K562 (cell line): ENCODE results near the gene BRCA1. TPM values are rescaled to one million over a fixed set of nuclear protein-coding genes. Genes with fewer than 3 reads are reported as not detected.

Experiments
- CBX3 ChIP-seq, 2 experiments: IDR thresholded peaks; 1 replicate in 1 of 2; 2 replicates in 1 of 2; pipeline ENCODE4 v1.6.1; 2012; ENCODE audit warnings: inconsistent platforms in 2 of 2, low read length in 2 of 2, borderline replicate concordance in 1 of 2, control low read depth in 1 of 2
- CCAR2 ChIP-seq: fragments of 200-400 bp; formaldehyde crosslinking; IDR thresholded peaks from 2 replicates; pipeline ENCODE4 v1.6.1; 2017; ENCODE audit warnings: mild to moderate bottlenecking, low read depth, low read length
- ETS2 ChIP-seq: IDR thresholded peaks from 2 replicates; pipeline ENCODE4 v1.6.1; 2016; ENCODE audit warnings: borderline replicate concordance, missing genetic modification characterization, mild to moderate bottlenecking, moderate library complexity, missing compliant biosample characterization; ENCODE audit not compliant: poor library complexity, severe bottlenecking
- MTA3 ChIP-seq: fragments of 450-650 bp; formaldehyde crosslinking; IDR thresholded peaks from 2 replicates; pipeline ENCODE4 v1.6.1; 2017; ENCODE audit warnings: mild to moderate bottlenecking, borderline replicate concordance
- MXI1 ChIP-seq: IDR thresholded peaks from 2 replicates; pipeline ENCODE4 v1.6.1; 2011; ENCODE audit warnings: low read depth, mild to moderate bottlenecking, improper control_type of control experiment, low read length
- NR2C2 ChIP-seq, 2 experiments: fragments of 200-800 bp in 1 of 2; sonication (Bioruptor generic) in 1 of 2; sonication (generic) in 1 of 2; formaldehyde crosslinking in 1 of 2; IDR thresholded peaks; 2 replicates each; pipeline versions ENCODE4 v1.6.1 to v1.8.0; 2016 to 2022; ENCODE audit warnings: mild to moderate bottlenecking in 1 of 2, missing compliant biosample characterization in 1 of 2, missing genetic modification characterization in 1 of 2, missing genetic modification reagents in 1 of 2
- POLR3A ChIP-seq: IDR thresholded peaks from 2 replicates; pipeline ENCODE4 v1.6.1; 2011; ENCODE audit warnings: borderline replicate concordance, mild to moderate bottlenecking, moderate library complexity; ENCODE audit not compliant: insufficient read length, insufficient read depth; ENCODE audit errors: extremely low read depth
- RCOR1 ChIP-seq, 2 experiments: IDR thresholded peaks; 2 replicates each; pipeline ENCODE4 v1.6.1; 2012; ENCODE audit warnings: low read depth in 2 of 2, low read length in 2 of 2, borderline replicate concordance in 1 of 2, improper control_type of control experiment in 1 of 2
- SP2 ChIP-seq: IDR thresholded peaks from 2 replicates; pipeline ENCODE4 v1.6.1; 2011; ENCODE audit warnings: mild to moderate bottlenecking, low read depth, low read length, moderate library complexity; ENCODE audit not compliant: poor library complexity, severe bottlenecking; ENCODE audit errors: extremely low read depth
- TEAD1 ChIP-seq, 2 experiments: fragments of 450-650 bp in 1 of 2; sonication (generic) in 1 of 2; formaldehyde crosslinking; IDR thresholded peaks; 2 replicates each; pipeline versions ENCODE4 v1.4.0 to v1.8.0; 2020 to 2022; ENCODE audit warnings: mild to moderate bottlenecking in 2 of 2, missing genetic modification reagents in 1 of 2
- ZBTB17 ChIP-seq: fragments of 450-650 bp; formaldehyde crosslinking; IDR thresholded peaks from 2 replicates; pipeline ENCODE4 v1.4.0; 2020; ENCODE audit warnings: mild to moderate bottlenecking
- ZFPM2 ChIP-seq: fragments of 250-450 bp; sonication (Bioruptor Pico); IDR thresholded peaks from 2 replicates; pipeline ENCODE4 v1.5.1; 2022; ENCODE audit warnings: mild to moderate bottlenecking
- ZNF224 ChIP-seq: sonication (generic); formaldehyde crosslinking; IDR thresholded peaks from 2 replicates; pipeline ENCODE4 v1.8.0; 2022; ENCODE audit warnings: mild to moderate bottlenecking, missing genetic modification reagents
- ZNF24 ChIP-seq: fragments of 450-650 bp; IDR thresholded peaks from 2 replicates; pipeline ENCODE4 v1.6.1; 2016
- ZNF263 ChIP-seq: sonication (generic); formaldehyde crosslinking; IDR thresholded peaks from 2 replicates; pipeline ENCODE4 v1.8.0; 2022; ENCODE audit warnings: mild to moderate bottlenecking, missing genetic modification reagents, borderline replicate concordance
- ZNF324 ChIP-seq: fragments of 250-450 bp; sonication (Bioruptor Pico); IDR thresholded peaks from 2 replicates; pipeline ENCODE4 v1.4.0; 2020; ENCODE audit warnings: mild to moderate bottlenecking
- ZSCAN29 ChIP-seq: fragments of 450-650 bp; IDR thresholded peaks from 2 replicates; pipeline ENCODE4 v1.6.1; 2017
- polyA plus RNA-seq, 8 experiments: library from polyadenylated mRNA; depleted of rRNA in 4 of 8; stranded (reverse) in 5 of 8; unstranded in 3 of 8; fragments of >200 nt; fragmentation: Nextera tagmentation in 2 of 8; fragmentation: Illumina TruSeq in 1 of 8; extraction: Ambion mirVana in 2 of 8; extraction: Trizol in 1 of 8; gene quantifications; 2 replicates each; pipeline versions ENCODE4 v1.2.1 to v1.2.3, GENCODE V29; 2011 to 2014; ENCODE audit warnings: inconsistent platforms in 1 of 8, missing spikeins in 1 of 8
- total RNA-seq, 7 experiments: library from RNA; depleted of rRNA in 6 of 7; stranded (reverse); fragments of >200 nt in 6 of 7; fragmentation: Illumina TruSeq in 2 of 7; extraction: Trizol in 2 of 7; gene quantifications; 2 replicates each; pipeline versions ENCODE4 v1.2.1 to v1.2.3, GENCODE V29; 2011 to 2021; ENCODE audit warnings: low replicate concordance in 1 of 7
- TF ChIP-seq, protein P1 (sequence below): fragments of 450-650 bp; formaldehyde crosslinking; IDR thresholded peaks from 2 replicates; pipeline ENCODE4 v1.4.0; 2020; ENCODE audit warnings: mild to moderate bottlenecking, moderate library complexity
- TF ChIP-seq, protein P2 (sequence below): fragments of 250-450 bp; sonication (Bioruptor Pico); IDR thresholded peaks from 2 replicates; pipeline ENCODE4 v1.8.0; 2021; ENCODE audit warnings: borderline replicate concordance, mild to moderate bottlenecking, moderate library complexity; ENCODE audit not compliant: poor library complexity, severe bottlenecking
- TF ChIP-seq, protein P3 (sequence below), 3 experiments: IDR thresholded peaks in 2 of 3; conservative IDR thresholded peaks in 1 of 3; 2 replicates each; pipeline ENCODE4 v1.5.1; 2011 to 2012; ENCODE audit warnings: low read length in 3 of 3, mild to moderate bottlenecking in 3 of 3, control low read depth in 2 of 3, improper control_type of control experiment in 1 of 3, inconsistent platforms in 1 of 3, low read depth in 1 of 3, mixed read lengths in 1 of 3, moderate library complexity in 1 of 3; ENCODE audit not compliant: insufficient read depth in 2 of 3
- TF ChIP-seq, protein P4 (sequence below): sonication (generic); formaldehyde crosslinking; IDR thresholded peaks from 2 replicates; pipeline ENCODE4 v1.8.0; 2022; ENCODE audit warnings: missing genetic modification reagents, mild to moderate bottlenecking, borderline replicate concordance

Gene BRCA1
- total and polyA plus RNA-seq, 9 of the 15 experiments (the other 6 are each of a cell fraction or from before 2014, with no cell fraction given) = 25.9 to 95.3 (median 62.3) TPM

DNA sequence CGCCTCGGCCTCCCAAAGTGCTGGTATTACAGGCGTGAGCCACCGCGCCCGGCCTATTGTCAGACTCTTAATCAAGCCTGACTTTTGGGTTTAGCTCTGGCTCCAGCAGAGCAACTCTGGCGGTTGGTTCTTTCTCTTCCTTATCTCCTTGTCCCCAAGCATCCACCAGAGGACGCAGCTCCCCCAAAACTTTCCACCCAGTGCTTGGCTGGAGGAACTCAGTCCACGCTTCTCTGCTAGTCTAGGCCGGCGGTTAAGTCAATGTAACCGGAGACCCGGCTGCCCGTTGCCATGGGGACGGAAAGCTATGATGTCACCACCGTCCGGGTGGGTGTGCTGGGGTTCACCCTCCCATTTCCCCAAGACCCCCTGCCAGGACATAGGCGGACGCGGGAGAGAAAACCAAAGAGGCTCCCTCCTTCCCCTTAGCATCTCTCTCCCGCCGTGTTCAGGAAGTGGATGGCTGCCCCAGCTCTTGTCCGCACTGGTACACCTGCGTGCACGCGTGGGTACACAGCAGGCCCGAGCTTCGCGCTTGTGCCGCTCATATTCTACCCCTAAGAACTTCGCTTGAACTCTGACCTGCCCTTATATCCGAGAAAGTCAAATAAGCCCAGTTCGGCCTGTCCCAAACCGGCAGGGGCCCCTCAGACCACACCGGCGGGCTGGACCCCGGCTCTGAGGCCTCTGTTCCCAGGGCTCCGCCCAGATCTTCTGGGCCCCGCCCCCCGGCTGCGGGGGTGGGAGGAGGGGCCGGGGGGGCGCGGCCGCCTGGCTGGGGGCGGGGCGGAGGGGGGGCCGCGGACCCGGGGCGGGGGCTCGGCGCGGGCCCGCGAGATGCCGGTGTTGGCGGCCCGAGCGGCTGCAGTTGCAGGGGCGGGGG is 100.5 kb downstream of the BRCA1 start, which contains the start of gene RND2 (continued):
- TF ChIP-seq, protein P1, sequence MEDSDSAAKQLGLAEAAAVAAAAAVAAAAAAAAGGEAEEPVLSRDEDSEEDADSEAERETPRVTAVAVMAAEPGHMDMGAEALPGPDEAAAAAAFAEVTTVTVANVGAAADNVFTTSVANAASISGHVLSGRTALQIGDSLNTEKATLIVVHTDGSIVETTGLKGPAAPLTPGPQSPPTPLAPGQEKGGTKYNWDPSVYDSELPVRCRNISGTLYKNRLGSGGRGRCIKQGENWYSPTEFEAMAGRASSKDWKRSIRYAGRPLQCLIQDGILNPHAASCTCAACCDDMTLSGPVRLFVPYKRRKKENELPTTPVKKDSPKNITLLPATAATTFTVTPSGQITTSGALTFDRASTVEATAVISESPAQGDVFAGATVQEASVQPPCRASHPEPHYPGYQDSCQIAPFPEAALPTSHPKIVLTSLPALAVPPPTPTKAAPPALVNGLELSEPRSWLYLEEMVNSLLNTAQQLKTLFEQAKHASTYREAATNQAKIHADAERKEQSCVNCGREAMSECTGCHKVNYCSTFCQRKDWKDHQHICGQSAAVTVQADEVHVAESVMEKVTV (CRISPR knock-in tag) = peak; percentile 54; the same call in 1 of the 2 replicates
- TF ChIP-seq, protein P2, sequence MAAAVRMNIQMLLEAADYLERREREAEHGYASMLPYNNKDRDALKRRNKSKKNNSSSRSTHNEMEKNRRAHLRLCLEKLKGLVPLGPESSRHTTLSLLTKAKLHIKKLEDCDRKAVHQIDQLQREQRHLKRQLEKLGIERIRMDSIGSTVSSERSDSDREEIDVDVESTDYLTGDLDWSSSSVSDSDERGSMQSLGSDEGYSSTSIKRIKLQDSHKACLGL (CRISPR knock-in tag) = no peak
- TF ChIP-seq, protein P3, sequence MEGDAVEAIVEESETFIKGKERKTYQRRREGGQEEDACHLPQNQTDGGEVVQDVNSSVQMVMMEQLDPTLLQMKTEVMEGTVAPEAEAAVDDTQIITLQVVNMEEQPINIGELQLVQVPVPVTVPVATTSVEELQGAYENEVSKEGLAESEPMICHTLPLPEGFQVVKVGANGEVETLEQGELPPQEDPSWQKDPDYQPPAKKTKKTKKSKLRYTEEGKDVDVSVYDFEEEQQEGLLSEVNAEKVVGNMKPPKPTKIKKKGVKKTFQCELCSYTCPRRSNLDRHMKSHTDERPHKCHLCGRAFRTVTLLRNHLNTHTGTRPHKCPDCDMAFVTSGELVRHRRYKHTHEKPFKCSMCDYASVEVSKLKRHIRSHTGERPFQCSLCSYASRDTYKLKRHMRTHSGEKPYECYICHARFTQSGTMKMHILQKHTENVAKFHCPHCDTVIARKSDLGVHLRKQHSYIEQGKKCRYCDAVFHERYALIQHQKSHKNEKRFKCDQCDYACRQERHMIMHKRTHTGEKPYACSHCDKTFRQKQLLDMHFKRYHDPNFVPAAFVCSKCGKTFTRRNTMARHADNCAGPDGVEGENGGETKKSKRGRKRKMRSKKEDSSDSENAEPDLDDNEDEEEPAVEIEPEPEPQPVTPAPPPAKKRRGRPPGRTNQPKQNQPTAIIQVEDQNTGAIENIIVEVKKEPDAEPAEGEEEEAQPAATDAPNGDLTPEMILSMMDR (IDR thresholded peaks at IDR 0.05 in 2 of 3, conservative IDR thresholded peaks at IDR 0.05 in 1 of 3; ENCODE audit: insufficient read depth in 2 of 3, low read depth in 1 of 3, low read length in 3 of 3) = peak; percentile 89 to 95 (median 90)
- TF ChIP-seq SP2 (no peak), MTA3 (peak; percentile 78; the same call in 1 of the 2 replicates), TEAD1 (CRISPR knock-in tag; IDR thresholded peaks at IDR 0.05) (peak in 1 of 2 experiments; percentile 38; a peak in 1 of 4 replicates), CCAR2 (no peak), ZBTB17 (CRISPR knock-in tag) (no peak), ZNF224 (CRISPR knock-in tag) (no peak), ZSCAN29 (no peak), ETS2 (tag) (no peak), NR2C2 (CRISPR knock-in tag; IDR thresholded peaks at IDR 0.05) (no peak), NR2C2 (tag; IDR thresholded peaks at IDR 0.05) (peak; percentile 61; the same call in 1 of the 2 replicates), ZNF24 (peak; percentile 44; the same call in 1 of the 2 replicates), RCOR1 (IDR thresholded peaks at IDR 0.05; ENCODE audit: borderline replicate concordance in 1 of 2, low read depth in 2 of 2, low read length in 2 of 2) (peak; percentile 15 to 51; a peak in 1 of 4 replicates), CBX3 (IDR thresholded peaks at IDR 0.05; ENCODE audit: borderline replicate concordance in 1 of 2, low read length in 2 of 2) (peak in 1 of 2 experiments; percentile 55; a peak in 1 of 3 replicates), MXI1 (peak; percentile 94), ZNF263 (CRISPR knock-in tag) (peak; percentile 34; the same call in 1 of the 2 replicates), POLR3A (no peak), ZNF324 (CRISPR knock-in tag) (no peak), ZFPM2 (CRISPR knock-in tag) (no peak)
- TF ChIP-seq, protein P4, sequence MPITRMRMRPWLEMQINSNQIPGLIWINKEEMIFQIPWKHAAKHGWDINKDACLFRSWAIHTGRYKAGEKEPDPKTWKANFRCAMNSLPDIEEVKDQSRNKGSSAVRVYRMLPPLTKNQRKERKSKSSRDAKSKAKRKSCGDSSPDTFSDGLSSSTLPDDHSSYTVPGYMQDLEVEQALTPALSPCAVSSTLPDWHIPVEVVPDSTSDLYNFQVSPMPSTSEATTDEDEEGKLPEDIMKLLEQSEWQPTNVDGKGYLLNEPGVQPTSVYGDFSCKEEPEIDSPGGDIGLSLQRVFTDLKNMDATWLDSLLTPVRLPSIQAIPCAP (CRISPR knock-in tag) = no peak
